ENCODE data around the gene PRRG1. TPM values are rescaled to one million over a fixed set of nuclear protein-coding genes. Genes with fewer than 3 reads are reported as not detected.

PRRG1 gene
- polyA plus RNA-seq, 1 donor from 2014 or later = 9.1 TPM

- H3K27me3 ChIP-seq (ENCODE audit: insufficient read depth, low read depth, low read length) = no peaks in the 10 kb centered on the region
These were observed 85.2 kb downstream of the PRRG1 start for GRCh38 chrX:37434362-37434761.

GRCh38 chrX:37437160-37437559 lies 88.0 kb downstream of the PRRG1 start:
- no peak overlapping the region for H2AFZ ChIP-seq (ENCODE audit: low read depth, low read length)
- H3K9me3 ChIP-seq (ENCODE audit: low read length) = no peaks in the 10 kb centered on the region
- no peaks in the 10 kb centered on the region for H4K20me1 ChIP-seq (ENCODE audit: insufficient read depth)
- no peak overlapping the region for H3K27ac ChIP-seq (ENCODE audit: low read length)
- no peak overlapping the region for H3K4me3 ChIP-seq (ENCODE audit: low read length)
- no peaks in the 10 kb centered on the region for H3K36me3 ChIP-seq (ENCODE audit: insufficient read depth, low read length)
- H3K9ac ChIP-seq (ENCODE audit: low read length) = no peak overlapping the region
- no peaks in the 10 kb centered on the region for H3F3A ChIP-seq (ENCODE audit: insufficient read depth, low read length, poor library complexity, severe bottlenecking)
- no peak overlapping the region for H3K4me2 ChIP-seq (ENCODE audit: low read length)
- no peak for TF ChIP-seq RAD21 (conservative IDR thresholded peaks at IDR 0.05)
- TF ChIP-seq EP300 (conservative IDR thresholded peaks at IDR 0.05; ENCODE audit: poor library complexity, severe bottlenecking) = no peak
- TF ChIP-seq SMC3 (conservative IDR thresholded peaks at IDR 0.05; ENCODE audit: poor library complexity) = no peak
- no peak for TF ChIP-seq CTCF (IDR thresholded peaks at IDR 0.05; ENCODE audit: poor library complexity, severe bottlenecking)
- no peak for TF ChIP-seq REST (IDR thresholded peaks at IDR 0.05; ENCODE audit: borderline replicate concordance)
- no peak for TF ChIP-seq MXI1 (conservative IDR thresholded peaks at IDR 0.05; ENCODE audit: poor library complexity, severe bottlenecking)
- no peak for TF ChIP-seq EZH2 (IDR thresholded peaks at IDR 0.05; ENCODE audit: borderline replicate concordance, insufficient read depth, low read length, poor library complexity, severe bottlenecking)
- TF ChIP-seq TAF1 (IDR thresholded peaks at IDR 0.05; ENCODE audit: low read depth) = no peak
- TF ChIP-seq POLR2AphosphoS5 (IDR thresholded peaks at IDR 0.05) = no peak
- no peaks in the 10 kb centered on the region for H3K9me2 ChIP-seq (ENCODE audit: insufficient read depth, low read length)
- H3K27me3 ChIP-seq (ENCODE audit: insufficient read depth, low read depth, low read length) = no peaks in the 10 kb centered on the region
- H3K79me2 ChIP-seq (replicated peaks; ENCODE audit: insufficient read depth, low read length) = no peaks in the 10 kb centered on the region

More at GRCh38 chrX:37434362-37434761, 85.2 kb downstream of the PRRG1 start:
- Histone ChIP-seq H4K20me1 (ENCODE audit: insufficient read depth) (no peaks in the 10 kb centered on the region), H3K9me2 (ENCODE audit: insufficient read depth, low read length) (no peaks in the 10 kb centered on the region), H2AFZ (ENCODE audit: low read depth, low read length) (no peak overlapping the region), H3K36me3 (ENCODE audit: insufficient read depth, low read length) (no peaks in the 10 kb centered on the region), H3K9ac (ENCODE audit: low read length) (no peak overlapping the region), H3K4me3 (ENCODE audit: low read length) (no peak overlapping the region), H3F3A (ENCODE audit: insufficient read depth, low read length, poor library complexity, severe bottlenecking) (no peaks in the 10 kb centered on the region), H3K27ac (ENCODE audit: low read length) (no peak overlapping the region), H3K4me2 (ENCODE audit: low read length) (no peak overlapping the region), H3K9me3 (ENCODE audit: low read length) (no peaks in the 10 kb centered on the region), H3K79me2 (replicated peaks; ENCODE audit: insufficient read depth, low read length) (no peaks in the 10 kb centered on the region)
- no peak for TF ChIP-seq REST (IDR thresholded peaks at IDR 0.05; ENCODE audit: borderline replicate concordance)
- TF ChIP-seq EP300 (conservative IDR thresholded peaks at IDR 0.05; ENCODE audit: poor library complexity, severe bottlenecking) = no peak
- TF ChIP-seq EZH2 (IDR thresholded peaks at IDR 0.05; ENCODE audit: borderline replicate concordance, insufficient read depth, low read length, poor library complexity, severe bottlenecking) = no peak
- TF ChIP-seq POLR2AphosphoS5 (IDR thresholded peaks at IDR 0.05) = no peak

Data from neural cell (in vitro differentiated cells).